Stimulated activated naive CD4-positive, alpha-beta T cell (primary cell): ENCODE measurements around the gene FAM24B.

ENCODE experiments used
- DNase-seq, 6 experiments: peaks; one replicate each; lab custom pipeline; 2025; lab: John Stamatoyannopoulos, UW

Gene FAM24B

GRCh38 chr10:122822973-122823690, 56.2 kb downstream of the FAM24B start:
- DNase-seq: no peak

- DNase-seq: no peak
Measured at GRCh38 chr10:122821808-122822207, 57.6 kb downstream of the FAM24B start.

- no peak for DNase-seq
Measured at GRCh38 chr10:122815458-122815857, 63.9 kb downstream of the FAM24B start.

- DNase-seq: no peak
Measured at GRCh38 chr10:122814493-122814892, 64.9 kb downstream of the FAM24B start.

- DNase-seq: no peak
Measured at GRCh38 chr10:122812751-122813150, 66.6 kb downstream of the FAM24B start.

GRCh38 chr10:122802282-122802681, 77.1 kb downstream of the FAM24B start:
- no peak for DNase-seq
